ENCODE results near the gene CACNA1C.

Gene CACNA1C

GRCh38 chr12:2445968-2446367 is 393.2 kb downstream of the CACNA1C start:
- no peak overlapping the region for H3K4me3 ChIP-seq (ENCODE audit: low read length in 2 of 2)
- H3K36me3 ChIP-seq (ENCODE audit: control insufficient read depth in 2 of 2, insufficient read depth in 2 of 2, low read length in 2 of 2), result no peaks in the 10 kb centered on the region
- no peak overlapping the region for H3K27ac ChIP-seq (ENCODE audit: low read depth in 2 of 2, low read length in 2 of 2)
- H3K27me3 ChIP-seq (ENCODE audit: control insufficient read depth in 2 of 2, insufficient read depth in 2 of 2, low read length in 2 of 2), result no peaks in the 10 kb centered on the region
- no peak overlapping the region for H3K9ac ChIP-seq (ENCODE audit: low read depth in 1 of 2, low read length in 2 of 2)
- no peaks in the 10 kb centered on the region for H3K4me1 ChIP-seq (ENCODE audit: control insufficient read depth in 2 of 2, insufficient read depth in 2 of 2, low read length in 2 of 2)
- H3K9me3 ChIP-seq (ENCODE audit: control insufficient read depth in 2 of 2, low read length in 2 of 2), result no peaks in the 10 kb centered on the region

GRCh38 chr12:2447861-2448260 is 395.1 kb downstream of the CACNA1C start:
- Histone ChIP-seq H3K27ac (ENCODE audit: low read depth in 2 of 2, low read length in 2 of 2) (no peak overlapping the region), H3K9me3 (ENCODE audit: control insufficient read depth in 2 of 2, low read length in 2 of 2) (no peaks in the 10 kb centered on the region), H3K27me3 (ENCODE audit: control insufficient read depth in 2 of 2, insufficient read depth in 2 of 2, low read length in 2 of 2) (no peaks in the 10 kb centered on the region), H3K4me3 (ENCODE audit: low read length in 2 of 2) (no peak overlapping the region), H3K36me3 (ENCODE audit: control insufficient read depth in 2 of 2, insufficient read depth in 2 of 2, low read length in 2 of 2) (no peaks in the 10 kb centered on the region), H3K9ac (ENCODE audit: low read depth in 1 of 2, low read length in 2 of 2) (no peak overlapping the region), H3K4me1 (ENCODE audit: control insufficient read depth in 2 of 2, insufficient read depth in 2 of 2, low read length in 2 of 2) (no peaks in the 10 kb centered on the region)

GRCh38 chr12:2449586-2449985 is 396.8 kb downstream of the CACNA1C start:
- H3K9me3 ChIP-seq (ENCODE audit: control insufficient read depth in 2 of 2, low read length in 2 of 2), result no peaks in the 10 kb centered on the region
- H3K9ac ChIP-seq (ENCODE audit: low read depth in 1 of 2, low read length in 2 of 2), result no peak overlapping the region
- H3K4me3 ChIP-seq (ENCODE audit: low read length in 2 of 2), result no peak overlapping the region
- H3K4me1 ChIP-seq (ENCODE audit: control insufficient read depth in 2 of 2, insufficient read depth in 2 of 2, low read length in 2 of 2), result no peaks in the 10 kb centered on the region
- H3K27ac ChIP-seq (ENCODE audit: low read depth in 2 of 2, low read length in 2 of 2), result no peak overlapping the region
- H3K27me3 ChIP-seq (ENCODE audit: control insufficient read depth in 2 of 2, insufficient read depth in 2 of 2, low read length in 2 of 2), result no peaks in the 10 kb centered on the region
- no peaks in the 10 kb centered on the region for H3K36me3 ChIP-seq (ENCODE audit: control insufficient read depth in 2 of 2, insufficient read depth in 2 of 2, low read length in 2 of 2)

- Histone ChIP-seq H3K27me3 (ENCODE audit: control insufficient read depth in 2 of 2, insufficient read depth in 2 of 2, low read length in 2 of 2) (no peaks in the 10 kb centered on the region), H3K9ac (ENCODE audit: low read depth in 1 of 2, low read length in 2 of 2) (no peak overlapping the region), H3K4me3 (ENCODE audit: low read length in 2 of 2) (no peak overlapping the region), H3K9me3 (ENCODE audit: control insufficient read depth in 2 of 2, low read length in 2 of 2) (no peaks in the 10 kb centered on the region), H3K27ac (ENCODE audit: low read depth in 2 of 2, low read length in 2 of 2) (no peak overlapping the region), H3K36me3 (ENCODE audit: control insufficient read depth in 2 of 2, insufficient read depth in 2 of 2, low read length in 2 of 2) (no peaks in the 10 kb centered on the region), H3K4me1 (ENCODE audit: control insufficient read depth in 2 of 2, insufficient read depth in 2 of 2, low read length in 2 of 2) (no peaks in the 10 kb centered on the region)
Observed at GRCh38 chr12:2450553-2450952, 397.8 kb downstream of the CACNA1C start.

- H3K36me3 ChIP-seq (ENCODE audit: control insufficient read depth in 2 of 2, insufficient read depth in 2 of 2, low read length in 2 of 2), result no peaks in the 10 kb centered on the region
- H3K9ac ChIP-seq (ENCODE audit: low read depth in 1 of 2, low read length in 2 of 2), result no peak overlapping the region
- no peak overlapping the region for H3K4me3 ChIP-seq (ENCODE audit: low read length in 2 of 2)
- H3K27me3 ChIP-seq (ENCODE audit: control insufficient read depth in 2 of 2, insufficient read depth in 2 of 2, low read length in 2 of 2), result no peaks in the 10 kb centered on the region
- no peaks in the 10 kb centered on the region for H3K9me3 ChIP-seq (ENCODE audit: control insufficient read depth in 2 of 2, low read length in 2 of 2)
- H3K4me1 ChIP-seq (ENCODE audit: control insufficient read depth in 2 of 2, insufficient read depth in 2 of 2, low read length in 2 of 2), result no peaks in the 10 kb centered on the region
- H3K27ac ChIP-seq (ENCODE audit: low read depth in 2 of 2, low read length in 2 of 2), result no peak overlapping the region
Observed at GRCh38 chr12:2451025-2451424, 398.2 kb downstream of the CACNA1C start.

GRCh38 chr12:2451497-2451896 is 398.7 kb downstream of the CACNA1C start:
- Histone ChIP-seq H3K4me1 (ENCODE audit: control insufficient read depth in 2 of 2, insufficient read depth in 2 of 2, low read length in 2 of 2) (no peaks in the 10 kb centered on the region), H3K27ac (ENCODE audit: low read depth in 2 of 2, low read length in 2 of 2) (no peak overlapping the region), H3K36me3 (ENCODE audit: control insufficient read depth in 2 of 2, insufficient read depth in 2 of 2, low read length in 2 of 2) (no peaks in the 10 kb centered on the region)

GRCh38 chr12:2453076-2453760 is 400.4 kb downstream of the CACNA1C start:
- no peaks in the 10 kb centered on the region for H3K36me3 ChIP-seq (ENCODE audit: control insufficient read depth in 2 of 2, insufficient read depth in 2 of 2, low read length in 2 of 2)
- H3K27ac ChIP-seq (ENCODE audit: low read depth in 2 of 2, low read length in 2 of 2), result no peak overlapping the region
- H3K9me3 ChIP-seq (ENCODE audit: control insufficient read depth in 2 of 2, low read length in 2 of 2), result no peaks in the 10 kb centered on the region
- H3K4me1 ChIP-seq (ENCODE audit: control insufficient read depth in 2 of 2, insufficient read depth in 2 of 2, low read length in 2 of 2), result no peaks in the 10 kb centered on the region
- H3K27me3 ChIP-seq (ENCODE audit: control insufficient read depth in 2 of 2, insufficient read depth in 2 of 2, low read length in 2 of 2), result no peaks in the 10 kb centered on the region
- H3K9ac ChIP-seq (ENCODE audit: low read depth in 1 of 2, low read length in 2 of 2), result no peak overlapping the region
- no peak overlapping the region for H3K4me3 ChIP-seq (ENCODE audit: low read length in 2 of 2)

More at GRCh38 chr12:2451497-2451896, 398.7 kb downstream of the CACNA1C start:
- Histone ChIP-seq H3K27me3 (ENCODE audit: control insufficient read depth in 2 of 2, insufficient read depth in 2 of 2, low read length in 2 of 2) (no peaks in the 10 kb centered on the region), H3K4me3 (ENCODE audit: low read length in 2 of 2) (no peak overlapping the region), H3K9ac (ENCODE audit: low read depth in 1 of 2, low read length in 2 of 2) (no peak overlapping the region), H3K9me3 (ENCODE audit: control insufficient read depth in 2 of 2, low read length in 2 of 2) (no peaks in the 10 kb centered on the region)

GRCh38 chr12:2453761-2454090 is 400.9 kb downstream of the CACNA1C start:
- no peak overlapping the region for H3K9ac ChIP-seq (ENCODE audit: low read depth in 1 of 2, low read length in 2 of 2)
- no peak overlapping the region for H3K27ac ChIP-seq (ENCODE audit: low read depth in 2 of 2, low read length in 2 of 2)
- no peaks in the 10 kb centered on the region for H3K27me3 ChIP-seq (ENCODE audit: control insufficient read depth in 2 of 2, insufficient read depth in 2 of 2, low read length in 2 of 2)
- H3K36me3 ChIP-seq (ENCODE audit: control insufficient read depth in 2 of 2, insufficient read depth in 2 of 2, low read length in 2 of 2), result no peaks in the 10 kb centered on the region
- no peaks in the 10 kb centered on the region for H3K4me1 ChIP-seq (ENCODE audit: control insufficient read depth in 2 of 2, insufficient read depth in 2 of 2, low read length in 2 of 2)
- no peak overlapping the region for H3K4me3 ChIP-seq (ENCODE audit: low read length in 2 of 2)
- no peaks in the 10 kb centered on the region for H3K9me3 ChIP-seq (ENCODE audit: control insufficient read depth in 2 of 2, low read length in 2 of 2)

GRCh38 chr12:2454601-2455177 is 401.9 kb downstream of the CACNA1C start:
- Histone ChIP-seq H3K36me3 (ENCODE audit: control insufficient read depth in 2 of 2, insufficient read depth in 2 of 2, low read length in 2 of 2) (no peaks in the 10 kb centered on the region), H3K27ac (ENCODE audit: low read depth in 2 of 2, low read length in 2 of 2) (no peak overlapping the region), H3K4me3 (ENCODE audit: low read length in 2 of 2) (no peak overlapping the region), H3K9me3 (ENCODE audit: control insufficient read depth in 2 of 2, low read length in 2 of 2) (no peaks in the 10 kb centered on the region), H3K9ac (ENCODE audit: low read depth in 1 of 2, low read length in 2 of 2) (no peak overlapping the region), H3K27me3 (ENCODE audit: control insufficient read depth in 2 of 2, insufficient read depth in 2 of 2, low read length in 2 of 2) (no peaks in the 10 kb centered on the region), H3K4me1 (ENCODE audit: control insufficient read depth in 2 of 2, insufficient read depth in 2 of 2, low read length in 2 of 2) (no peaks in the 10 kb centered on the region)

GRCh38 chr12:2455410-2455809 is 402.6 kb downstream of the CACNA1C start:
- H3K27ac ChIP-seq (ENCODE audit: low read depth in 2 of 2, low read length in 2 of 2), result no peak overlapping the region
- H3K9me3 ChIP-seq (ENCODE audit: control insufficient read depth in 2 of 2, low read length in 2 of 2), result no peaks in the 10 kb centered on the region
- no peaks in the 10 kb centered on the region for H3K4me1 ChIP-seq (ENCODE audit: control insufficient read depth in 2 of 2, insufficient read depth in 2 of 2, low read length in 2 of 2)
- no peaks in the 10 kb centered on the region for H3K36me3 ChIP-seq (ENCODE audit: control insufficient read depth in 2 of 2, insufficient read depth in 2 of 2, low read length in 2 of 2)
- no peak overlapping the region for H3K4me3 ChIP-seq (ENCODE audit: low read length in 2 of 2)
- no peak overlapping the region for H3K9ac ChIP-seq (ENCODE audit: low read depth in 1 of 2, low read length in 2 of 2)
- no peaks in the 10 kb centered on the region for H3K27me3 ChIP-seq (ENCODE audit: control insufficient read depth in 2 of 2, insufficient read depth in 2 of 2, low read length in 2 of 2)
